ENCODE measurements around the gene CHRNA7. TPM values are rescaled to one million over a fixed set of nuclear protein-coding genes. Genes with fewer than 3 reads are reported as not detected.

CHRNA7 gene
- polyA plus RNA-seq, 3 donors, result 1.2 to 2.6 (median 1.8) TPM

DNA sequence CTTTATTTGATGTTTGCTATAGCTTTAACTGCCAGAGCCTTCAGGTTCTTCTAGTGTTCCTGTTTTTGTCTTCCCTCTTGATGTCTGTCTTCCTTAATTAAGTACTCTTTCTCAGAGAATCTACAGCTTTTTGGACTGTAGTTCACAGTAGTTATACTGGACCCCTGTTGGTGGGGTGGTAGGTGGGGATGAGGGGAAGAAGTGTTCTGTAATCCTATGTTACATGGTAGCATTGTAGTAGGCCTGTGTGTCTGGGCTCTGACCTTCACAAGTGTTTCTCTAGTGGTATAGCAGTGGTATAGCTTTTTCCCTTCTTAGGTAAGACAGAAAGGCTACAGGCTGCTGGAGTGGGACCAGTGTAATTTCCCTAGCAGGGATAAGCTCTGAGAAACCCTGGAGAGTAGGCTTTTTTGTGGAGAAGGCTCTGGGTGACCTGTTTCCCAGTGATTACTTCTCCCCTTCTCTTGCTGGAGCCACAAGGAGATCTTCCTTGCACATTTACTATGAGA is 59.6 kb downstream of the CHRNA7 start:
- no peaks in the 10 kb centered on the region for H4K20me1 ChIP-seq (ENCODE audit: insufficient read depth, low read length)
- H3K4me2 ChIP-seq (replicated peaks; ENCODE audit: extremely low read depth, low read length, poor library complexity, severe bottlenecking), result no peak overlapping the region
- no peaks in the 10 kb centered on the region for H3K4me1 ChIP-seq (ENCODE audit: control insufficient read depth in 1 of 2, insufficient read depth in 2 of 2, low read length in 2 of 2)
- no peak overlapping the region for H3K27ac ChIP-seq (ENCODE audit: low read depth in 1 of 2, low read length in 2 of 2)
- no peaks in the 10 kb centered on the region for H3K36me3 ChIP-seq (replicated peaks in 1 of 2; ENCODE audit: control insufficient read depth in 1 of 2, insufficient read depth in 2 of 2, low read length in 2 of 2)
- H3K4me1 Mint-ChIP-seq, result no peaks in the 10 kb centered on the region
- no peak overlapping the region for H2AFZ ChIP-seq (ENCODE audit: insufficient read depth, low read depth, low read length, poor library complexity, severe bottlenecking)
- no peak overlapping the region for H3K9ac ChIP-seq (ENCODE audit: insufficient read depth, low read length, poor library complexity, severe bottlenecking)
- intact Hi-C loops (cut with micrococcal nuclease), result no loop called here
- TF ChIP-seq CTCF (IDR thresholded peaks at IDR 0.05), result no peak
- H3K9me3 Mint-ChIP-seq, result peaks cover 0 to 3% (median 0%) of the 10 kb centered on the region in 7 donors
- no peaks in the 10 kb centered on the region for H3K27me3 ChIP-seq (ENCODE audit: control insufficient read depth in 2 of 2, insufficient read depth in 2 of 2, low read length in 2 of 2)
- H3K4me3 ChIP-seq (replicated peaks in 1 of 3; ENCODE audit: low read depth in 2 of 3, low read length in 3 of 3), result no peak overlapping the region
- H3K27me3 Mint-ChIP-seq (ENCODE audit: low read depth in 3 of 3), result peaks cover 0 to 7% (median 0%) of the 10 kb centered on the region in 3 donors
- no peaks in the 10 kb centered on the region for H3K79me2 ChIP-seq (ENCODE audit: insufficient read depth, low read length)
- H3K27ac Mint-ChIP-seq, result no peak overlapping the region
- DNase-seq, result no peak
- no peaks in the 10 kb centered on the region for H3K36me3 Mint-ChIP-seq
- H3K4me3 Mint-ChIP-seq, result no peak overlapping the region
- H3K9me3 ChIP-seq (replicated peaks in 1 of 2; ENCODE audit: control insufficient read depth in 1 of 2, insufficient read depth in 1 of 2, low read length in 2 of 2), result no peaks in the 10 kb centered on the region

GRCh38 chr15:32091505-32092380 is 61.4 kb downstream of the CHRNA7 start:
- Histone ChIP-seq H3K4me3 (replicated peaks in 1 of 3; ENCODE audit: low read depth in 2 of 3, low read length in 3 of 3) (no peak overlapping the region), H4K20me1 (ENCODE audit: insufficient read depth, low read length) (no peaks in the 10 kb centered on the region), H3K9ac (ENCODE audit: insufficient read depth, low read length, poor library complexity, severe bottlenecking) (no peak overlapping the region), H3K4me1 (ENCODE audit: control insufficient read depth in 1 of 2, insufficient read depth in 2 of 2, low read length in 2 of 2) (no peaks in the 10 kb centered on the region), H3K79me2 (ENCODE audit: insufficient read depth, low read length) (no peaks in the 10 kb centered on the region), H3K27me3 (ENCODE audit: control insufficient read depth in 2 of 2, insufficient read depth in 2 of 2, low read length in 2 of 2) (no peaks in the 10 kb centered on the region), H3K36me3 (replicated peaks in 1 of 2; ENCODE audit: control insufficient read depth in 1 of 2, insufficient read depth in 2 of 2, low read length in 2 of 2) (no peaks in the 10 kb centered on the region), H3K9me3 (replicated peaks in 1 of 2; ENCODE audit: control insufficient read depth in 1 of 2, insufficient read depth in 1 of 2, low read length in 2 of 2) (no peaks in the 10 kb centered on the region), H3K27ac (ENCODE audit: low read depth in 1 of 2, low read length in 2 of 2) (no peak overlapping the region), H3K4me2 (replicated peaks; ENCODE audit: extremely low read depth, low read length, poor library complexity, severe bottlenecking) (no peak overlapping the region), H2AFZ (ENCODE audit: insufficient read depth, low read depth, low read length, poor library complexity, severe bottlenecking) (no peak overlapping the region)
- no peak for DNase-seq
- H3K4me3 Mint-ChIP-seq, result no peak overlapping the region
- WGBS (ENCODE audit: insufficient coverage), result no CpG with 5 or more reads among the region's 4 CpGs
- peaks cover 0 to 5% (median 2%) of the 10 kb centered on the region in 3 donors for H3K27me3 Mint-ChIP-seq (ENCODE audit: low read depth in 3 of 3)
- intact Hi-C loops (cut with micrococcal nuclease), result no loop called here
- no peak overlapping the region for H3K27ac Mint-ChIP-seq
- no peak for TF ChIP-seq CTCF (IDR thresholded peaks at IDR 0.05)
- H3K4me1 Mint-ChIP-seq, result no peaks in the 10 kb centered on the region
- peaks cover 0 to 3% (median 0%) of the 10 kb centered on the region in 7 donors for H3K9me3 Mint-ChIP-seq
- no peaks in the 10 kb centered on the region for H3K36me3 Mint-ChIP-seq
